ENCODE data around the gene PRUNE2.

Gene PRUNE2

GRCh38 chr9:76799473-76799872 is 106.4 kb downstream of the PRUNE2 start:
- H3K4me3 ChIP-seq (ENCODE audit: low read length), result no peak overlapping the region
- TF ChIP-seq CTCF (conservative IDR thresholded peaks at IDR 0.05; ENCODE audit: low read depth, low read length), result no peak
- DNase-seq (ENCODE audit: low read depth), result no peak

GRCh38 chr9:76798527-76798926 is 107.4 kb downstream of the PRUNE2 start:
- no peak for DNase-seq (ENCODE audit: low read depth)
- H3K4me3 ChIP-seq (ENCODE audit: low read length), result no peak overlapping the region
- TF ChIP-seq CTCF (conservative IDR thresholded peaks at IDR 0.05; ENCODE audit: low read depth, low read length), result no peak

- DNase-seq (ENCODE audit: low read depth), result no peak
Observed at GRCh38 chr9:76796296-76796695, 109.6 kb downstream of the PRUNE2 start.

GRCh38 chr9:76793784-76794431 is 112.0 kb downstream of the PRUNE2 start:
- no peak overlapping the region for H3K4me3 ChIP-seq (ENCODE audit: low read length)
- no peak for DNase-seq (ENCODE audit: low read depth)
- no peak for TF ChIP-seq CTCF (conservative IDR thresholded peaks at IDR 0.05; ENCODE audit: low read depth, low read length)

More at GRCh38 chr9:76796296-76796695, 109.6 kb downstream of the PRUNE2 start:
- no peak overlapping the region for H3K4me3 ChIP-seq (ENCODE audit: low read length)
- TF ChIP-seq CTCF (conservative IDR thresholded peaks at IDR 0.05; ENCODE audit: low read depth, low read length), result no peak

- no peak for DNase-seq (ENCODE audit: low read depth)
- TF ChIP-seq CTCF (conservative IDR thresholded peaks at IDR 0.05; ENCODE audit: low read depth, low read length), result no peak
- no peak overlapping the region for H3K4me3 ChIP-seq (ENCODE audit: low read length)
Observed at GRCh38 chr9:76789840-76790239, 116.1 kb downstream of the PRUNE2 start.

GRCh38 chr9:76787677-76788076 is 118.2 kb downstream of the PRUNE2 start:
- DNase-seq (ENCODE audit: low read depth), result no peak
- no peak for TF ChIP-seq CTCF (conservative IDR thresholded peaks at IDR 0.05; ENCODE audit: low read depth, low read length)
- H3K4me3 ChIP-seq (ENCODE audit: low read length), result no peak overlapping the region

- H3K4me3 ChIP-seq (ENCODE audit: low read length), result no peak overlapping the region
- TF ChIP-seq CTCF (conservative IDR thresholded peaks at IDR 0.05; ENCODE audit: low read depth, low read length), result no peak
- DNase-seq (ENCODE audit: low read depth), result no peak
Observed at GRCh38 chr9:76785501-76785900, 120.4 kb downstream of the PRUNE2 start.

Data from retinal pigment epithelial cell (primary cell).